ENCODE results near the gene CTPS2. TPM values are rescaled to one million over a fixed set of nuclear protein-coding genes. Genes with fewer than 3 reads are reported as not detected.

CTPS2 gene
- total RNA-seq, 1 experiment from 2014 or later = 25.0 TPM

- H3K36me3 ChIP-seq (ENCODE audit: low read depth, low read length) = no peaks in the 10 kb centered on the region
- no peak overlapping the region for H3K4me2 ChIP-seq (ENCODE audit: low read length)
- ATAC-seq (no peak), DNase-seq (no peak)
- ChIA-PET CTCF (no interaction called here), POLR2A (ENCODE audit: unreplicated experiment) (no interaction called here)
- no peaks in the 10 kb centered on the region for H3K9me3 ChIP-seq (ENCODE audit: low read length)
- no peaks in the 10 kb centered on the region for H3K27me3 ChIP-seq (ENCODE audit: low read length)
- no peaks in the 10 kb centered on the region for H4K20me1 ChIP-seq (ENCODE audit: low read length)
- intact Hi-C loops (cut with micrococcal nuclease) = no loop called here
- H3K4me3 ChIP-seq (ENCODE audit: low read length) = no peak overlapping the region
- no peak overlapping the region for H3K9ac ChIP-seq (ENCODE audit: low read length)
- peaks cover 21% of the 10 kb centered on the region; the same call in 1 of the 2 replicates for H3K4me1 ChIP-seq (ENCODE audit: insufficient read depth, low read length)
- H3K9me2 ChIP-seq (replicated peaks; ENCODE audit: low read length) = no peaks in the 10 kb centered on the region
- H3K27ac ChIP-seq (ENCODE audit: low read length) = no peak overlapping the region
- no peaks in the 10 kb centered on the region for H3F3A ChIP-seq (ENCODE audit: low read length, unreplicated experiment)
- TF ChIP-seq, protein P1, sequence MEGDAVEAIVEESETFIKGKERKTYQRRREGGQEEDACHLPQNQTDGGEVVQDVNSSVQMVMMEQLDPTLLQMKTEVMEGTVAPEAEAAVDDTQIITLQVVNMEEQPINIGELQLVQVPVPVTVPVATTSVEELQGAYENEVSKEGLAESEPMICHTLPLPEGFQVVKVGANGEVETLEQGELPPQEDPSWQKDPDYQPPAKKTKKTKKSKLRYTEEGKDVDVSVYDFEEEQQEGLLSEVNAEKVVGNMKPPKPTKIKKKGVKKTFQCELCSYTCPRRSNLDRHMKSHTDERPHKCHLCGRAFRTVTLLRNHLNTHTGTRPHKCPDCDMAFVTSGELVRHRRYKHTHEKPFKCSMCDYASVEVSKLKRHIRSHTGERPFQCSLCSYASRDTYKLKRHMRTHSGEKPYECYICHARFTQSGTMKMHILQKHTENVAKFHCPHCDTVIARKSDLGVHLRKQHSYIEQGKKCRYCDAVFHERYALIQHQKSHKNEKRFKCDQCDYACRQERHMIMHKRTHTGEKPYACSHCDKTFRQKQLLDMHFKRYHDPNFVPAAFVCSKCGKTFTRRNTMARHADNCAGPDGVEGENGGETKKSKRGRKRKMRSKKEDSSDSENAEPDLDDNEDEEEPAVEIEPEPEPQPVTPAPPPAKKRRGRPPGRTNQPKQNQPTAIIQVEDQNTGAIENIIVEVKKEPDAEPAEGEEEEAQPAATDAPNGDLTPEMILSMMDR (conservative IDR thresholded peaks at IDR 0.05; ENCODE audit: low read depth, low read length) = no peak
- TF ChIP-seq EZH2phosphoT487 (IDR thresholded peaks at IDR 0.05; ENCODE audit: borderline replicate concordance, low read length) (no peak), EZH2 (IDR thresholded peaks at IDR 0.05; ENCODE audit: low read length, unreplicated experiment) (no peak)
- H2AFZ ChIP-seq (ENCODE audit: low read length) = no peak overlapping the region
- no peaks in the 10 kb centered on the region for H3K79me2 ChIP-seq (ENCODE audit: low read length)
- no TSS peak for BruUV-seq (replicated peaks)
Observed at GRCh38 chrX:16635040-16635439, 77.4 kb downstream of the CTPS2 start.

- Histone ChIP-seq H3K9me2 (replicated peaks; ENCODE audit: low read length) (no peaks in the 10 kb centered on the region), H3K27ac (ENCODE audit: low read length) (peak overlapping the region; percentile 25), H3K36me3 (ENCODE audit: low read depth, low read length) (no peaks in the 10 kb centered on the region), H3K4me2 (ENCODE audit: low read length) (no peak overlapping the region), H3K9me3 (ENCODE audit: low read length) (no peaks in the 10 kb centered on the region), H3K4me1 (ENCODE audit: insufficient read depth, low read length) (peaks cover 19% of the 10 kb centered on the region; the same call in 1 of the 2 replicates), H3K79me2 (ENCODE audit: low read length) (no peaks in the 10 kb centered on the region), H2AFZ (ENCODE audit: low read length) (no peak overlapping the region), H4K20me1 (ENCODE audit: low read length) (no peaks in the 10 kb centered on the region), H3K27me3 (ENCODE audit: low read length) (no peaks in the 10 kb centered on the region), H3F3A (ENCODE audit: low read length, unreplicated experiment) (no peaks in the 10 kb centered on the region), H3K4me3 (ENCODE audit: low read length) (no peak overlapping the region), H3K9ac (ENCODE audit: low read length) (no peak overlapping the region)
- no TSS peak for BruUV-seq (replicated peaks)
- intact Hi-C loops (cut with micrococcal nuclease) = no loop called here
- DNase-seq (peak; percentile 10), ATAC-seq (peak; percentile 33; the same call in 1 of the 2 replicates)
- CTCF ChIA-PET = no interaction called here
- POLR2A ChIA-PET (ENCODE audit: unreplicated experiment) = no interaction called here
- TF ChIP-seq, protein P1 (conservative IDR thresholded peaks at IDR 0.05; ENCODE audit: low read depth, low read length) = no peak
- TF ChIP-seq EZH2 (IDR thresholded peaks at IDR 0.05; ENCODE audit: low read length, unreplicated experiment) = no peak
- TF ChIP-seq EZH2phosphoT487 (IDR thresholded peaks at IDR 0.05; ENCODE audit: borderline replicate concordance, low read length) = no peak
Observed at GRCh38 chrX:16633754-16634153, 78.7 kb downstream of the CTPS2 start.

GRCh38 chrX:16629909-16630308 is 82.6 kb downstream of the CTPS2 start:
- no peak for ATAC-seq
- H3K4me1 ChIP-seq (ENCODE audit: insufficient read depth, low read length) = peaks cover 13% of the 10 kb centered on the region; the same call in 1 of the 2 replicates
- no peak overlapping the region for H3K9ac ChIP-seq (ENCODE audit: low read length)
- ChIA-PET CTCF (no interaction called here), POLR2A (ENCODE audit: unreplicated experiment) (no interaction called here)
- H3K79me2 ChIP-seq (ENCODE audit: low read length) = no peaks in the 10 kb centered on the region
- no peak overlapping the region for H3K4me2 ChIP-seq (ENCODE audit: low read length)
- intact Hi-C loops (cut with micrococcal nuclease) = no loop called here
- H2AFZ ChIP-seq (ENCODE audit: low read length) = no peak overlapping the region
- no peak overlapping the region for H3K27ac ChIP-seq (ENCODE audit: low read length)
- no peaks in the 10 kb centered on the region for H3K36me3 ChIP-seq (ENCODE audit: low read depth, low read length)
- no peaks in the 10 kb centered on the region for H4K20me1 ChIP-seq (ENCODE audit: low read length)
- H3K27me3 ChIP-seq (ENCODE audit: low read length) = no peaks in the 10 kb centered on the region
- no peaks in the 10 kb centered on the region for H3K9me3 ChIP-seq (ENCODE audit: low read length)
- no peak for DNase-seq
- H3F3A ChIP-seq (ENCODE audit: low read length, unreplicated experiment) = no peaks in the 10 kb centered on the region
- BruUV-seq (replicated peaks) = no TSS peak
- no peak overlapping the region for H3K4me3 ChIP-seq (ENCODE audit: low read length)
- TF ChIP-seq EZH2 (IDR thresholded peaks at IDR 0.05; ENCODE audit: low read length, unreplicated experiment) (no peak), EZH2phosphoT487 (IDR thresholded peaks at IDR 0.05; ENCODE audit: borderline replicate concordance, low read length) (no peak)
- TF ChIP-seq, protein P1 (conservative IDR thresholded peaks at IDR 0.05; ENCODE audit: low read depth, low read length) = no peak
- H3K9me2 ChIP-seq (replicated peaks; ENCODE audit: low read length) = no peaks in the 10 kb centered on the region
